Measurements from ENCODE around the gene TLCD3B.

The TLCD3B gene

DNA sequence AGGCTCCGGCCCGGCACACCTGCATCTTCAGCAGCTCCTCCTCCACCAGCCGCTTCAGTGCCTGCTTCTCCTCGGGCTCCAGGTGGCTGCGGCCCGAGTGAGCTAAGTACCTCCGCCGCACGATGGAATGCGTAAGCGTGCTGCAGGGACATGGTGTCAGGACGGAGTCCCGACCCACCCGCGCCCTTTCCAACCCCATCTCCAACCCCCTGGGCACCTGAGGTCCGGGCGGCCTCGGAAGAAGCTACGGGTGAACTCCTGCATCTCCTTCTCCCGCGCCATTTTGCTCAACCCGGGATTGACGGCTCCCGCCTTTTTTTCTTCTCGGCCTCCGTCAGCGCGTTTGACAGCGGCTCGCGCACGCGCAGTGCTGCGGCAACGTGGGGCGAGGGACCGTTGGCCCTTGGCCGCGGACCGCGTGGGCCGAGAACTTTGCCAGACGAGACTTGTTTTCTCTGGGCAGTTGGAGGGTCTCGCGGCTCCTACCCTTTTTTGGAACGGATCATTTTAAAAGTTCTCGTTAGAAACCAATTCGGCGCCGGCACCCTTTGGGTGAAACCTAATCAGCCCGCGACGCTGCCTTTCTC is 35.7 kb downstream of the TLCD3B start, which contains the start of gene HIRIP3:
Gene HIRIP3, minus strand, starts transcription at position 294 of the 587 bp plus-strand sequence. Its CDS starts 12 bp downstream, at position 282.
- DNase-seq (ENCODE audit: low read depth in 1 of 2, low spot score in 1 of 2): peak; percentile 61 to 91
- TF ChIP-seq POLR2AphosphoS5 (IDR thresholded peaks at IDR 0.05; ENCODE audit: low read depth): 0 out of 2 replicates have a peak, but pooled peaks have one; percentile 42
- TF ChIP-seq SPI1 (IDR thresholded peaks at IDR 0.05; ENCODE audit: borderline replicate concordance, low read depth): no peak
- no peak for TF ChIP-seq GABPA (IDR thresholded peaks at IDR 0.05; ENCODE audit: low read depth)
- no peak for TF ChIP-seq CTCF (IDR thresholded peaks at IDR 0.05; ENCODE audit: insufficient read depth, low read length)
- peak; percentile 55 for TF ChIP-seq REST (IDR thresholded peaks at IDR 0.05; ENCODE audit: insufficient replicate concordance, low read depth)

DNA sequence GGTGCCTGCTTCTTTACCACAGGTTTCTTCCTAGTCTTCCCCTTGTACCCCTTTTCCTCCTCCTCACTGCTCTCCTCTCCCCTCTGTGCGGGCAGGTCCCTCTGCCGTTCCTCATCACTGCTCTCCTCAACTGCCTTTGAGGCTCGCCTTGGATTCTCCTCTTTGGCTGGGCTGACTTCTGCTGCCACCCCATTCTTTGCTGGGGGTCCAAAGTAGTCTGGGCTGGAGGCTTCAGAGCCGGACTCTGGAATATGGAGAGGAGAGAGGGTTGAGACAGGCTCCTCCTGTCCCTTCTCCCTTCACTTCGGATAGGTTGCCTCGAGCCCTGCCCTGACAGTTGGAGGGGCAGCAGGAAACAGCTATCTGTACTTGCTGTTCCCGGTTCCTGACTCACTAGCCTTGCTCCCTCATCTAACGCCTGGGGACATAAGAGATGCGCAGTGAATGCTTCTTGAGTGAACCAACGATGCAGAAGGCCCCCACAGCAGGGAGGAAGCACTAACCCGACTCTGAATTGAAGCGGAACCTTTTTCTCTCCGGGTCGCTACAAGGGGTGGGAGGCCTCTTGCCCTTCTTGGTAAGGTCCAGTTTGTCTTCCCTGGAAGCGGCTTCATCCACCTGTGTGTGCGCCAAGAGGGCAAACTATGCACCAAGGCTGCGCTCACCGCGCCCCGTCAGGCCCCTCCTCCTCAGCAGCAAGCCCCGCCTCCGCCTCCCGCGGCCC is 36.3 kb downstream of the TLCD3B start:
- DNase-seq (ENCODE audit: low read depth in 1 of 2, low spot score in 1 of 2): peak; percentile 67 to 73
- TF ChIP-seq REST (IDR thresholded peaks at IDR 0.05; ENCODE audit: insufficient replicate concordance, low read depth) (no peak), SPI1 (IDR thresholded peaks at IDR 0.05; ENCODE audit: borderline replicate concordance, low read depth) (no peak), POLR2AphosphoS5 (IDR thresholded peaks at IDR 0.05; ENCODE audit: low read depth) (no peak; the same call in 1 of the 2 replicates), CTCF (IDR thresholded peaks at IDR 0.05; ENCODE audit: insufficient read depth, low read length) (no peak), GABPA (IDR thresholded peaks at IDR 0.05; ENCODE audit: low read depth) (no peak)
- Histone ChIP-seq H3K27ac (replicated peaks) (peak overlapping the region; percentile 99), H3K27me3 (ENCODE audit: insufficient read depth, poor library complexity, severe bottlenecking) (no peaks in the 10 kb centered on the region), H3K4me3 (replicated peaks; ENCODE audit: insufficient read depth, low read length) (peak overlapping the region; percentile 90)

More for the DNA sequence above, 35.7 kb downstream of the TLCD3B start, which contains the start of gene HIRIP3:
- Histone ChIP-seq H3K27me3 (ENCODE audit: insufficient read depth, poor library complexity, severe bottlenecking) (no peaks in the 10 kb centered on the region), H3K27ac (replicated peaks) (peak within 1 kb of the TSS; percentile 99), H3K4me3 (replicated peaks; ENCODE audit: insufficient read depth, low read length) (peak within 1 kb of the TSS; percentile 90)

GRCh38 chr16:29993903-29994599 is 37.0 kb downstream of the TLCD3B start:
- Histone ChIP-seq H3K27ac (replicated peaks) (peak overlapping the region; percentile 99), H3K27me3 (ENCODE audit: insufficient read depth, poor library complexity, severe bottlenecking) (no peaks in the 10 kb centered on the region), H3K4me3 (replicated peaks; ENCODE audit: insufficient read depth, low read length) (peak overlapping the region; percentile 90)
- TF ChIP-seq CTCF (IDR thresholded peaks at IDR 0.05; ENCODE audit: insufficient read depth, low read length): no peak
- 0 out of 2 replicates have a peak, but pooled peaks have one; percentile 6 for TF ChIP-seq SPI1 (IDR thresholded peaks at IDR 0.05; ENCODE audit: borderline replicate concordance, low read depth)
- DNase-seq (ENCODE audit: low read depth in 1 of 2, low spot score in 1 of 2): no peak

Data from HL-60 (cell line).